C4-2B (cell line): ENCODE measurements around the gene FGFR1OP2.
"Not testable (repeated sequence)": the region's sequence is repeated elsewhere in the genome, so short reads cannot be mapped to it uniquely, and the experiment has no call there.

Experiments
- H3K27ac ChIP-seq: fragments of 450-650 bp; 2 replicates; pipeline ENCODE4 v1.5.1; 2017
- CTCF ChIP-seq: fragments of 450-650 bp; conservative IDR thresholded peaks from 2 replicates; pipeline ENCODE4 v1.5.1; 2017; ENCODE audit warnings: mild to moderate bottlenecking
- ZFX ChIP-seq: fragments of 450-650 bp; IDR thresholded peaks from 2 replicates; pipeline ENCODE4 v1.6.1; 2017

Gene FGFR1OP2

GRCh38 chr12:26937863-26938700, at the start of gene FGFR1OP2, which contains the start of gene INTS13:
Gene FGFR1OP2, plus strand, starts transcription at chr12:26938470. Its CDS starts 15,689 bp downstream, at chr12:26954159.
Gene INTS13, minus strand, starts transcription at chr12:26937981. Its CDS starts 1,178 bp downstream, at chr12:26936803.
- H3K27ac ChIP-seq: peak within 1 kb of the TSS; percentile 80
- TF ChIP-seq ZFX (peak; percentile 35; the same call in 1 of the 2 replicates), CTCF (no peak)

GRCh38 chr12:26890784-26891183, 47.5 kb upstream of the FGFR1OP2 start:
- no peak for TF ChIP-seq CTCF
- no peak for TF ChIP-seq ZFX
- no peak overlapping the region for H3K27ac ChIP-seq

- H3K27ac ChIP-seq: no peak overlapping the region
- no peak for TF ChIP-seq ZFX
- TF ChIP-seq CTCF: no peak
These were observed 46.6 kb upstream of the FGFR1OP2 start for GRCh38 chr12:26891704-26892103.

DNA sequence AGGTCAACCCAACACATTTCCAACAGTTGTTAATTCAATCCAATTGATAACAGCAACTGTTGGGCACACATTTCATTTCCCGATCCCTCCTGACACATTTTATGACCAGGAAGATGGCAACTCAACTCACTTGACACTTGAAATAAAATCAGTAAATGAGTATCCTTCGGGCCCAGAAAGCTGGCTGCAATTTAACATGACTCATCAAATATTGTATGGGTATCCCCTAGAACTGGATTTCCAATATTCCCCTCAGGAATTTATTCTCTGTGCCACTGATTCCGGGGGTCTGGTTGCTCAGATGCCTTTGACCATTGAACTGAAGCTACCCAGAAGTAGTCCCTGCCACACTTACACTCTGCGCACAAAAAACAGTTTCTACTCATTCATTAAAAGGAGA, 42.6 kb upstream of the FGFR1OP2 start:
- TF ChIP-seq ZFX (no peak), CTCF (no peak)

GRCh38 chr12:26896913-26897312, 41.4 kb upstream of the FGFR1OP2 start:
- no peak for TF ChIP-seq ZFX
- H3K27ac ChIP-seq: no peak overlapping the region

More for the DNA sequence above, 42.6 kb upstream of the FGFR1OP2 start:
- no peak overlapping the region for H3K27ac ChIP-seq

DNA sequence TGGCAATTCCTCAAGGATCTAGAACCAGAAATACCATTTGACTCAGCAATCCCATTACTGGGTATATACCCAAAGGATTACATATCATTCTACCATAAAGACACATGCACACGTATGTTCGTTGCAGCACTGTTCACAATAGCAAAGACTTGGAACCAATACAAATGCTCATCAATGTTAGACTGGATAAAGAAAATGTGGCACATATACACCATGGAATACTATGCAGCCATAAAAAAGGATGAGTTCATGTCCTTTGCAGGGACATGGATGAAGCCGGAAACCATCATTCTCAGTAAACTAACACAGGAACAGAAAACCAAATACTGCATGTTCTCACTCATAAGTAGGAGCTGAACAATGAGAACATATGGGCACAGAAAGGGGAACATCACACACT, 34.9 kb upstream of the FGFR1OP2 start:
- H3K27ac ChIP-seq: not testable (repeated sequence)

DNA sequence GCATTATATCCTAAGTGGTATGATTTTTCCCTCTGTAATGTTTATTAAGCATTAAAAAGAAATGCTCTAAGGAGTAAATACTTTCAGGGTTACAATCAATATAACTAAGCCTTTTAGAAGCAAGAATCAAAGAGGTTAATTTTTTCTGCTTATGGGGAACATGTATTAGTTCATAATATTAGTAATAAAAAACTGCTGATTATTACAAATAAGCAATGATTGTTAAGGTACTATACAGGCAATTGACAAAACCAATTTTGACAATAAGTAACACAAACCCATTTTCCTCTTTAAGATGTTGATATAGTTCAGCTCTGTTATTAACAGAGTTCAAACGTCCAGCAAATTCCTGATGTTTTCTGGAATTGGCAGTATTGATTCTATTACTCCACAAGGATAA, 32.2 kb upstream of the FGFR1OP2 start:
- H3K27ac ChIP-seq: no peak overlapping the region
- TF ChIP-seq ZFX: no peak
- TF ChIP-seq CTCF: no peak

DNA sequence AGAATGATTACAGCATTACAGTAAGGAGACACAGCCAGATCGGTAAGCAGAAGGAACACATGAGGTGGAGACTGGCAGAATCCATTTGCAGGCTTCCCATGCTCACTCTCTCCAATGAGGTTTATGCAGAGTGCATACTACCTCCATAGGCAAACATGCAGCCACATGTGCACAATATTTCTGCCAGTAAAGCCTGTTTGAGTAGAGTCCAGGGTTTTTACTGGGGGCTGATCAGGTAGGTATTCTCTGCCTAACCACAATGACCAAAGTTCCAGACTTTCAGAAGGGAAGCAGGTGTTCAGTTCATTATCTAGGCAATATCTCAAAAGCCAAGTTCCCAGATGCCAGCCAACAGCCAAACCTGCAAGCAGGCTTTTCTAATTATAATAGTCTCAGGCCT, 31.6 kb upstream of the FGFR1OP2 start:
- TF ChIP-seq ZFX (no peak), CTCF (no peak)
- H3K27ac ChIP-seq: no peak overlapping the region
